Chondrocyte (in vitro differentiated cells): ENCODE measurements around the gene RALGAPA1. TPM values are rescaled to one million over a fixed set of nuclear protein-coding genes. Genes with fewer than 3 reads are reported as not detected.

Experiments used
- DNase-seq: peaks from one replicate; pipeline ENCODE4 v3.0.0; 2021; ENCODE audit warnings: mixed read lengths, low spot score
- H3K27ac Mint-ChIP-seq: one replicate; pipeline ENCODE4 v1.8.0; 2021; ENCODE audit warnings: mild to moderate bottlenecking, moderate library complexity, mixed read lengths; ENCODE audit not compliant: unreplicated experiment
- H3K27me3 Mint-ChIP-seq: 2 replicates; pipeline ENCODE4 v1.8.0; 2021; ENCODE audit warnings: low read depth, mixed read lengths
- H3K36me3 Mint-ChIP-seq: 2 replicates; pipeline ENCODE4 v1.8.0; 2021; ENCODE audit warnings: low read depth, mixed read lengths
- H3K4me1 Mint-ChIP-seq: 2 replicates; pipeline ENCODE4 v1.8.0; 2021; ENCODE audit warnings: low read depth, mild to moderate bottlenecking, mixed read lengths
- H3K4me3 Mint-ChIP-seq: one replicate; pipeline ENCODE4 v1.8.0; 2021; ENCODE audit warnings: mild to moderate bottlenecking, moderate library complexity, mixed read lengths; ENCODE audit not compliant: unreplicated experiment
- H3K9me3 Mint-ChIP-seq: 2 replicates; pipeline ENCODE4 v1.8.0; 2021; ENCODE audit warnings: low read depth, mixed read lengths
- CTCF ChIP-seq: fragments of 200-600 bp; sonication (generic); IDR thresholded peaks from 2 replicates; pipeline ENCODE4 v1.5.0; 2021; ENCODE audit warnings: antibody characterized with exemption, mild to moderate bottlenecking, moderate library complexity
- total RNA-seq: library from RNA; stranded (reverse); gene quantifications from 3 replicates; pipeline ENCODE4 v1.2.1, GENCODE V29; 2021

Gene RALGAPA1
- total RNA-seq, 1 donor from 2014 or later, result 33.2 TPM

- TF ChIP-seq CTCF, result no peak
- Mint-ChIP-seq H3K9me3 (no peaks in the 10 kb centered on the region), H3K4me3 (peak overlapping the region; percentile 72), H3K27me3 (peaks cover 58% of the 10 kb centered on the region), H3K4me1 (peaks cover 11% of the 10 kb centered on the region), H3K27ac (no peak overlapping the region), H3K36me3 (peaks cover under 1% of the 10 kb centered on the region)
- no peak for DNase-seq
These were observed 276.2 kb downstream of the RALGAPA1 start for GRCh38 chr14:35532783-35533356.

- Mint-ChIP-seq H3K27ac (no peak overlapping the region), H3K4me1 (peaks cover 11% of the 10 kb centered on the region), H3K36me3 (no peaks in the 10 kb centered on the region), H3K27me3 (peaks cover 60% of the 10 kb centered on the region), H3K4me3 (no peak overlapping the region), H3K9me3 (no peaks in the 10 kb centered on the region)
- no peak for TF ChIP-seq CTCF
- no peak for DNase-seq
These were observed 276.9 kb downstream of the RALGAPA1 start for GRCh38 chr14:35531960-35532747.

GRCh38 chr14:35526962-35527361, 282.1 kb downstream of the RALGAPA1 start:
- Mint-ChIP-seq H3K27ac (no peak overlapping the region), H3K27me3 (peaks cover 47% of the 10 kb centered on the region), H3K4me3 (no peak overlapping the region), H3K4me1 (no peaks in the 10 kb centered on the region), H3K36me3 (no peaks in the 10 kb centered on the region), H3K9me3 (no peaks in the 10 kb centered on the region)
- no peak for DNase-seq
- TF ChIP-seq CTCF, result no peak

GRCh38 chr14:35525695-35526094, 283.4 kb downstream of the RALGAPA1 start:
- Mint-ChIP-seq H3K27me3 (peaks cover 45% of the 10 kb centered on the region), H3K27ac (no peak overlapping the region), H3K9me3 (no peaks in the 10 kb centered on the region), H3K36me3 (no peaks in the 10 kb centered on the region), H3K4me3 (no peak overlapping the region), H3K4me1 (no peaks in the 10 kb centered on the region)
- no peak for DNase-seq
- no peak for TF ChIP-seq CTCF

GRCh38 chr14:35519986-35520385, 289.1 kb downstream of the RALGAPA1 start:
- H3K36me3 Mint-ChIP-seq, result no peaks in the 10 kb centered on the region
- TF ChIP-seq CTCF, result no peak
- H3K27ac Mint-ChIP-seq, result no peak overlapping the region
- H3K27me3 Mint-ChIP-seq, result peaks cover 21% of the 10 kb centered on the region
- no peak overlapping the region for H3K4me3 Mint-ChIP-seq
- H3K4me1 Mint-ChIP-seq, result no peaks in the 10 kb centered on the region
- no peaks in the 10 kb centered on the region for H3K9me3 Mint-ChIP-seq
- no peak for DNase-seq
